Activated CD4-positive, alpha-beta T cell treated with anti-CD3 and anti-CD28 coated beads, Interleukin-2, amount 10 ng/mL, durations not matched to agents 7 days and 5 days (primary cell): ENCODE results near the gene ZNF511. TPM values are rescaled to one million over a fixed set of nuclear protein-coding genes. Genes with fewer than 3 reads are reported as not detected.
A peak's percentile ranks its signal among the peaks of the same experiment; 100 is the strongest.

ENCODE experiments used
- CTCF ChIA-PET: fragments of 350-600 bp; sonication (Branson Sonifier 250); formaldehyde crosslinking; loops from one replicate; lab custom pipeline; 2021; ENCODE audit warnings: antibody characterized with exemption; lab: Charles Lee
- POLR2A ChIA-PET: fragments of 350-600 bp; sonication (Branson Sonifier 250); formaldehyde crosslinking; loops from one replicate; lab custom pipeline; 2021; ENCODE audit warnings: antibody characterized with exemption; lab: Charles Lee
- DNase-seq: peaks from one replicate; pipeline ENCODE4 v3.0.0-alpha.2; 2020
- H3K27ac Mint-ChIP-seq: one replicate; pipeline ENCODE4 v1.8.0; 2021; ENCODE audit warnings: mild to moderate bottlenecking, moderate library complexity, mixed read lengths
- H3K27me3 Mint-ChIP-seq: one replicate; pipeline ENCODE4 v1.8.0; 2021; ENCODE audit warnings: mixed read lengths
- H3K36me3 Mint-ChIP-seq: one replicate; pipeline ENCODE4 v1.8.0; 2021; ENCODE audit warnings: low read depth, mixed read lengths
- H3K4me1 Mint-ChIP-seq: one replicate; pipeline ENCODE4 v1.8.0; 2021; ENCODE audit warnings: mixed read lengths
- H3K4me3 Mint-ChIP-seq: one replicate; pipeline ENCODE4 v1.8.0; 2021; ENCODE audit warnings: mild to moderate bottlenecking, moderate library complexity, mixed read lengths
- H3K9me3 Mint-ChIP-seq: one replicate; pipeline ENCODE4 v1.8.0; 2021; ENCODE audit warnings: mixed read lengths
- total RNA-seq, 2 experiments: library from RNA; stranded (reverse); gene quantifications; one replicate each; pipeline ENCODE4 v1.2.3, GENCODE V29; 2021

Gene ZNF511
- total RNA-seq, 2 experiments from 2014 or later: 54.5 to 59.7 TPM

DNA sequence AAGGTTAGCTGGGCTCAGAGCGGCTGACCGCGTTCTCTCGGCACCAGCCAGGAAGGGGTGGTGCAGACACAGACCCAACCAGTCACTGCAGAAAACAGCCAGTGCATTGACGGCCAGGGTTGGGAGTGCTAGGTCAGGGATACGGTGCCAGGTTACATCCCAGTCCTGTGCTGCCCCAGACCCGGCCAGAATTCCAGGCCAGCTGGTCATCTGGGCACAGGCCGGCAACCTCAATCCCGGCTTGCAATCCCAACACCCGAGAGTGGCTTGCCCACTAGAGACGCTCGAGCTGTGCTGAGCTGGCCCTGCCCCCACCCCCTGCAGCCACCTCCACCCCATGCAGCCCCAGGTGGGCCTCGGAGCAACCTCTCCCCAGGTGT, 42.2 kb downstream of the ZNF511 start:
- ChIA-PET CTCF (no interaction called here), POLR2A (no interaction called here)
- Mint-ChIP-seq H3K4me3 (no peak overlapping the region), H3K9me3 (no peaks in the 10 kb centered on the region), H3K4me1 (peaks cover 2% of the 10 kb centered on the region), H3K27ac (no peak overlapping the region), H3K36me3 (no peaks in the 10 kb centered on the region), H3K27me3 (peaks cover 3% of the 10 kb centered on the region)
- no peak for DNase-seq

DNA sequence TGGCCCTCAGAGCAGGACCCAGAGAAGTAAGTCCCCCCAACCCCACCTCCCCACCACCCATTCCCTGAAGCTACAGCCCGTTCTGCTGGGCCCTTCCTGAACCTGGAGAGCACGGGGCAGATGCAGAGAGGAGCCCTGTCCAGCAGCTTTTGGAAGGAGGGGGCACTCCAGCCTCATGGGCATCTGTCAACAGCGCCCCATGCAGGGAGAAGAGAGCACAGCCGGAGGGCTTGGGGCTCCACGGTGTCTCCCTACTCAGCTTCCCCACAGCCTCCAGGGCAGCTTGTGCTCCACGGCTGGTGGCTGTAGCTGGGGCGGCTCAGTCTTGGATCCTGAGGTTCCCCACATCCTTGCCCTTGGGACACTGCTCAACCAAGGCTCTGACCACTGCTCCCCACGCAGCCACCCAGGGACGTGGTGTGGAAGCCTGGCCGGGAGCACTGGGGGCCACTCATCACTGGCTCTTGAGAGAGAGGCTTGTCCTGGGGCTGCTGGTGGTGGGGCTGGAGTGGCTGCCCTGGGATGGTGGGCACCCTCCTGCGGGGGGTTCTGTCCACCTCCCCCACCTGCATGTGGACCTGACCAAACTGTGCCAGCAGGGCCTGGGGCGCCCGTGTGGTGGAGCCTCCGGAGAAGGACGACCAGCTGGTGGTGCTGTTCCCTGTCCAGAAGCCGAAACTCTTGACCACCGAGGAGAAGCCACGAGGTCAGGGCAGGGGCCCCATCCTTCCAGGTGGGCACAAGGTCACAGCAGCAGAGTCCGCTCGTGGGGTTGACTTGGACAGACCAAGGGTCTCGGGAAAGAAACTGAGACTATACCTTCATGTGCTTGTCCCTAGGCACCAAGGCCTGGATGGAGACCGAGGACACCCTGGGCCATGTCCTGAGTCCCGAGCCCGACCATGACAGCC, 42.9 kb downstream of the ZNF511 start:
- H3K27me3 Mint-ChIP-seq: peaks cover 3% of the 10 kb centered on the region
- no peak overlapping the region for H3K27ac Mint-ChIP-seq
- no peak overlapping the region for H3K4me3 Mint-ChIP-seq
- ChIA-PET CTCF (no interaction called here), POLR2A (no interaction called here)
- H3K9me3 Mint-ChIP-seq: no peaks in the 10 kb centered on the region
- DNase-seq: no peak
- no peaks in the 10 kb centered on the region for H3K36me3 Mint-ChIP-seq
- peaks cover 5% of the 10 kb centered on the region for H3K4me1 Mint-ChIP-seq

DNA sequence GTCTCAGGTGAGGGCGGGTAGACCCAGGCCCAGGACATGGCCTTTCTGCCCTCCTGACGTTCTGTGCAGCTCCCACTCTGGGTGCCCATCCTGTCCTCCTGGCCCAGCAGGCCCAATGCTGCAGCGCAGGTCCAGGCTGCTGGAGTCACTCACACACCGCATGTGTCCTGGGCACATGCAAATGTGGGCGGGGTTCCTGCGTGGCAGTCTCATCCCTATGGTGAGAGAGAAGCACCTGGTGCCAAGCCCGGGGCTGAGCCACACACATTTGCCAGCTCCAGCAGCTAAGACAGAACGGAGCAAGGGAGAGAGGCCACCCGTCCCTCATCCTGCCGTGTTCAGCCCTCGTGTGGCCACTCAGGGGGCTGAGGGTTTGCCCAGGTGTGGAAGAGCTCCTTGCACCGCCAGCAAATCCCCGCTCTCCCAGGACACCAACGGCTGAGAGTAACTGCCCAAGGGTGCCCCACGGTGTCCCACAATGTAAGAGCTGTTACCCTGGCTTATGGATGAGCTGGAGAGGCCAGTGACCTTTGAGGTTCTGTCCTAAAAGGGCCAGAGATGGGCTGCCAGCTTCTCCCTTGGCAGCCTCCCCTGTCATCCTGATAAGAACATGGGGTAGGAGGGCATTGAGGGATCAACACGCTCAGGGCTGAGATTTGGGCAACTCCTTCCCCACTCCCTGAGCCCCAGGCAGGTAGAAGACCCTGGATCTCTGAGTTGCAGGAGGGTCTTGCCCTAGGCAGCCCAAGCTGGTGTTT, 44.7 kb downstream of the ZNF511 start:
- no peak overlapping the region for H3K27ac Mint-ChIP-seq
- peaks cover 5% of the 10 kb centered on the region for H3K4me1 Mint-ChIP-seq
- peaks cover 3% of the 10 kb centered on the region for H3K27me3 Mint-ChIP-seq
- H3K4me3 Mint-ChIP-seq: no peak overlapping the region
- H3K9me3 Mint-ChIP-seq: no peaks in the 10 kb centered on the region
- no peaks in the 10 kb centered on the region for H3K36me3 Mint-ChIP-seq
- POLR2A ChIA-PET: no interaction called here
- CTCF ChIA-PET: interaction anchor here (0.9 kb wide), 1 partner anchor 24 kb away, joined by 4 read pairs; no protein-coding TSS in a partner anchor
- no peak for DNase-seq

DNA sequence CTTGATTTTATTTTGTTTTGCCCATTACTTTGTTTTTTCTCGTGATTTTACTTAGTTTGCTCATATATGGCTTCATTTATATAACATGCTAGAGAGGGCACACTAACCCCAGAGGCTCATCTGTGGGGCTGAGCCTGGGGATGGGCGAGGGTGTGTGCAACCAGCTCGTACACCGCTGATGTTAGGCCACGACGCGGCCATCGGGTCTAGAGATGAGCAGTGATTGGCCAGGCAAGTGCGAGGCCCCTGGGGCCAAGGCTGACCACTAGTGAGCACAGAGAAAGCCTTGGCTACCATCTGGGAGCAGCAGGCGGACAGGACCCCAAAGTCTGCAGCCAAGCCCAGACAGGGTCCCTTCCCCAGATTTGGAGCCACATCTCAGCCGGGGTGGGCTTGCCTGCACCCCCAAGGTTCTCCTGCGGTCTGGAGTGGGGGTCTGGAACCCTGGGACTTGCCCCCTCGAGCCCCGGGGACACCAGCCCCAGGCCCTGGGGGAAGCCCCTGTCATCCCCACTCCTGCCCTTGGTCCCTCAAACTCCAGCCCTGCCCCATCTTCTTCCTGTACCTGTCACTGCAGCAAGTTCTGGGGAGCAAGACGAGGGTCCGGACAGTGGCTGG, 45.4 kb downstream of the ZNF511 start:
- no peaks in the 10 kb centered on the region for H3K36me3 Mint-ChIP-seq
- ChIA-PET CTCF (interaction anchor here (0.9 kb wide), 1 partner anchor 24 kb away, joined by 4 read pairs; no protein-coding TSS in a partner anchor), POLR2A (no interaction called here)
- peaks cover 2% of the 10 kb centered on the region for H3K27me3 Mint-ChIP-seq
- no peak overlapping the region for H3K27ac Mint-ChIP-seq
- H3K9me3 Mint-ChIP-seq: no peaks in the 10 kb centered on the region
- H3K4me3 Mint-ChIP-seq: no peak overlapping the region
- H3K4me1 Mint-ChIP-seq: peaks cover 5% of the 10 kb centered on the region
- no peak for DNase-seq

DNA sequence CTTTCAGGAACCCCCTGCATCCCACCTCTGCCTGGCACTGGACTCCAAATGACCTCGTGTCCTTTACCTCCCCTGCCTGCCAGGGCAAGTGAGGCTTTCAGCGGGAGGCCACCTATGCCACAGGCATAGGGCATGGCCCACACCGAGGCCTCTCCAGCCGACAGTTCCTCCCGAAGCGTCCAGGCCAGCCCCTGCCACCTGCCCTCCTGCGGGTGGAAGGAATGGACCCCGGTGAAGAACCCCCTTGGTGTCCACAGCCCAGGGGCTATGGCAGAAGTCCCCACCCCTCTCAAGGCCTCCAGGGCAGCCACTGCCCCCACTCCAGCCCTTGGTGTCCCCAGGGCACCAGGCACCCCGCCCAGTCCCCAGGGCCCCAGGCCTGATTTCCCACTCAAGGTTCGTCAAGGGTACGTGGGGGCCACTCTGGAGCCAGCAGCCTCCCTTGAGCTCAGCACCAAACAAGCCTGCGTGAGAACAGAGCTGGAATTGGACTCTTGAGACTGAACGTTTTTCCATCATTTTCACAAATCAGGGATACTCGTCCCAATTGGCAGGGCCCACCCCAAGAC, 46.0 kb downstream of the ZNF511 start:
- no peak overlapping the region for H3K4me3 Mint-ChIP-seq
- POLR2A ChIA-PET: no interaction called here
- H3K36me3 Mint-ChIP-seq: no peaks in the 10 kb centered on the region
- CTCF ChIA-PET: interaction anchor here (0.9 to 1.3 kb wide), 2 partner anchors 25 to 83 kb away, joined by 3 to 5 read pairs; no protein-coding TSS in a partner anchor
- no peaks in the 10 kb centered on the region for H3K27me3 Mint-ChIP-seq
- no peak overlapping the region for H3K27ac Mint-ChIP-seq
- H3K9me3 Mint-ChIP-seq: no peaks in the 10 kb centered on the region
- H3K4me1 Mint-ChIP-seq: peaks cover 3% of the 10 kb centered on the region
- DNase-seq: no peak

DNA sequence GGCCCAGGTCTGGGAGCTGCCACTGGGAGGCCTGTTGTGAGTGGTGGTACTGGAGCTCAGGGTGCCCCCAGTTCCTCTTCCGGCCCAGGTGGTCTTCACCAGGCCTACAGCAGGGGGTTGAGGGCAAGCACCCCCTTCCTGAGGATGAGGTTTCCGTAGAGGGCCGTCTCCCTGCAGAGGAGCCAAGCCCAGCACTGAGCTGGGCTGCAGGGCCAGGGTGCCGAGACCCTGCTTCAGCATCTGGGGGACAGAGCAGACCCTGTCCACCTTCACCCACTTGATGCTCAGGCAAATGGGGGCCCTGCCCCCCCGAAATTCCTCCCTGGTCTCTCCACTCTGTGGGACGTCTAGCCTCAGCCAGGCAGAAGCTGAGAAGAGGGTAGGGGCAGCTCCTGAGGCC, 46.6 kb downstream of the ZNF511 start:
- peaks cover 3% of the 10 kb centered on the region for H3K4me1 Mint-ChIP-seq
- H3K9me3 Mint-ChIP-seq: no peaks in the 10 kb centered on the region
- H3K4me3 Mint-ChIP-seq: no peak overlapping the region
- H3K36me3 Mint-ChIP-seq: no peaks in the 10 kb centered on the region
- H3K27ac Mint-ChIP-seq: no peak overlapping the region
- no peaks in the 10 kb centered on the region for H3K27me3 Mint-ChIP-seq
- ChIA-PET POLR2A (no interaction called here), CTCF (interaction anchor here (0.9 to 1.3 kb wide), 2 partner anchors 26 to 82 kb away, joined by 3 to 5 read pairs; no protein-coding TSS in a partner anchor)
- no peak for DNase-seq

DNA sequence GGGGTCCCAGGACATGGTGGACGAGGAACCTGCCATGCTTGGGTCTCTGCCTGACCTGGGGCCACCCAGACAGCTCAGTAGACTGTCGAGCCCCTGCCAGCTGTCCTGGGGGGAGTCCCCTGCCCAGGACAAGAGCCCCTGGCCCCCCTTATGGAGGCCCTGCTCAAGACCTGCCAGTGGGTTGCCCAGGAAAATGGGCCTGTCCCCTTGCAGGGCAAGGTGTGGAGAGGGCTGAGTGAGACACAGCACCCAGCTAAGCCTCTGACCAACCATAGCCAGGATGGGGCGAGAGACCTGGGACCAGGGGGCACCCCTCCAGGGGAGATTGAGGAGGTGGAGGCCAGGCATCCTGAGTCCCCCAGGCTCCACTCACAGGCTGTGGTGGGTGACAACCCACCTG, 47.3 kb downstream of the ZNF511 start:
- POLR2A ChIA-PET: no interaction called here
- CTCF ChIA-PET: interaction anchor here (1.0 to 1.3 kb wide), 2 partner anchors 26 to 27 kb away, joined by 5 read pairs; no protein-coding TSS in a partner anchor
- Mint-ChIP-seq H3K27ac (no peak overlapping the region), H3K9me3 (no peaks in the 10 kb centered on the region), H3K27me3 (no peaks in the 10 kb centered on the region), H3K4me3 (peak overlapping the region; percentile 51), H3K36me3 (no peaks in the 10 kb centered on the region), H3K4me1 (peaks cover 3% of the 10 kb centered on the region)
- DNase-seq: no peak

DNA sequence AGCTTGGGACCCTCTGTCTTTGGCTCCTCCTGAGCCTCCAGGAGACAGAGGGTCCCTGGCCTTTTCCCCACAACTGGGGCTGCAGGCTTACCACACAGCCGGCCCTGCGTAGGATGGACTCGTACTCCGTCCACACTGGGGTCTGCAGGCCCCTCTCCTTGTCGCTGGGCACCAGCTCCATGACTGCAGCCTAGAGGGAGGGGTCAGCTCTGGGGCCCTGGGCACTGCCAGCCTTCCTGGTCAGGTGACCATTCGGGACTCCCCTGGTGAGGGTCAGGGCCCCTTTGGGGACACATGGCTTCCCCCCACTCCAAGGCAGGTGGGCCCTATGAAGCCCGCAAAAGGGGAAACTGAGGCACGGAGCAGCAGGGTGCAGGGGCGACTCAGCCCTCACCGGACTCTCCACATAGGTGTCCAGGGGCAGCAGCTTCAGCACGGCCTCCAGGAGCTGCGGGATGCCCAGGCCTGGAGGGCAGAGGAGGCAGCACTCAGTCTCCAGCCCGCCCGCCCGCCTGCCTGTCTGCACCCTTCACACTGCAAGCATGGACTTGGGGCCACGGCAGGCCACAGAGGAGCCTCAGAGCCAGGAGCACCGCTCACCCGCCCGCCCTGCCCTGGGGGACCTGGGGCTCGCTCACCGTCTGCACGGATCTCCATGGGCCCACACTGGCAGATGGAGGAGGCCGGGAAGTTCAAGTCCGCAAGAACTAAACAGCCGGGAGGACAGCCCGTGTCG, 48.0 kb downstream of the ZNF511 start:
- H3K36me3 Mint-ChIP-seq: no peaks in the 10 kb centered on the region
- H3K4me1 Mint-ChIP-seq: peaks cover 3% of the 10 kb centered on the region
- ChIA-PET POLR2A (no interaction called here), CTCF (interaction anchor here (0.7 to 1.0 kb wide), 2 partner anchors 10 to 27 kb away, joined by 3 to 5 read pairs; no protein-coding TSS in a partner anchor)
- H3K9me3 Mint-ChIP-seq: no peaks in the 10 kb centered on the region
- H3K27me3 Mint-ChIP-seq: no peaks in the 10 kb centered on the region
- peak overlapping the region; percentile 73 for H3K4me3 Mint-ChIP-seq
- no peak for DNase-seq
- no peak overlapping the region for H3K27ac Mint-ChIP-seq

DNA sequence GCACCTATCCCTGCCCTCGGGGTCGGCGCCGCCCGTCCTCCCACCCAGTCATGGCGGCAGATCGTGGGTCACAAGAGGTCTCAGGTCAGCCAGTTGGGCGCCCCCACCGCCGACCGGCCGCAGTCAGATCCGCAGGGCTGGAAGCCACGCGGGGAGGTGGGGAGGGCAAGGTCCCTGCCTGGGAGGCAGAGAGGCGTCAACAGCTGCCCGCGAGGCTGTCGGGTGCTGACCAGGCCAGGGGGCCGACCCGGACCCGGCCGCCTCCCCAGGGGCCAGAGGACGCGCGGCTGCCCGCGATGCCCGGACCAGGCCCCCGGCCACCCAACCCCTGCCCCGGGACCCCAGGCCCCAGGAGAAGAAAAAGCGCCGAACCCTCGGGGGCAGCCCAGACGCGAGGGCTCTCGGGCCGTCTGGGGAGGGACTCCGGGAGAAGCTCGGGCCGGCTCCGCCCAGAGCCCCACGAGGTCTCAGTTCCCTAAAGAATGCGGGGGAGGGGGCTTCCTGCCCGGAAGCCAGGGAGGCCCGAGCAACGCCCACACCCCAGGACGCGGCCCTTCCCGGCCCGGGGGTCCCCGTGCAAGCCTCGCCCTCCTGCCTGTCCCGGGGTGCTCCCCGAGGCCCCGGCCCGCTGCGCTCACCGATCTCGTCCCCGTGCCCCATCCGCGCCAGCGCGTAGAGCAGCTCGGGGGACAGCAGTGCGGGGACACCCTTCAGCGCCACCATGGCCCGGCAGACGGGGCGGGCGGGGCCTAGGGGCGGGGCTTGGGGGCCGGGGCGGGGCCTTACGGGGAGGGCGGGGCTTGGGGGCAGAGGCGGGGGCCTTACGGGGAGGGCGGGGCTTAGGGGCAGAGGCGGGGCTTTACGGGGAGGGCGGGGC, 48.8 kb downstream of the ZNF511 start, which contains the start of gene FUOM:
Gene FUOM (minus strand): TSS at position 735 of the 877 bp plus-strand sequence. CDS start 12 bp downstream, at position 723.
- Mint-ChIP-seq H3K4me3 (peak within 1 kb of the TSS; percentile 73), H3K27me3 (no peaks in the 10 kb centered on the region), H3K9me3 (no peaks in the 10 kb centered on the region), H3K27ac (peak within 1 kb of the TSS; percentile 77), H3K4me1 (peaks cover 3% of the 10 kb centered on the region), H3K36me3 (no peaks in the 10 kb centered on the region)
- ChIA-PET CTCF (interaction anchor here (0.7 to 0.9 kb wide), 2 partner anchors 10 to 28 kb away, joined by 3 read pairs; no protein-coding TSS in a partner anchor), POLR2A (no interaction called here)
- peak; percentile 73 for DNase-seq

DNA sequence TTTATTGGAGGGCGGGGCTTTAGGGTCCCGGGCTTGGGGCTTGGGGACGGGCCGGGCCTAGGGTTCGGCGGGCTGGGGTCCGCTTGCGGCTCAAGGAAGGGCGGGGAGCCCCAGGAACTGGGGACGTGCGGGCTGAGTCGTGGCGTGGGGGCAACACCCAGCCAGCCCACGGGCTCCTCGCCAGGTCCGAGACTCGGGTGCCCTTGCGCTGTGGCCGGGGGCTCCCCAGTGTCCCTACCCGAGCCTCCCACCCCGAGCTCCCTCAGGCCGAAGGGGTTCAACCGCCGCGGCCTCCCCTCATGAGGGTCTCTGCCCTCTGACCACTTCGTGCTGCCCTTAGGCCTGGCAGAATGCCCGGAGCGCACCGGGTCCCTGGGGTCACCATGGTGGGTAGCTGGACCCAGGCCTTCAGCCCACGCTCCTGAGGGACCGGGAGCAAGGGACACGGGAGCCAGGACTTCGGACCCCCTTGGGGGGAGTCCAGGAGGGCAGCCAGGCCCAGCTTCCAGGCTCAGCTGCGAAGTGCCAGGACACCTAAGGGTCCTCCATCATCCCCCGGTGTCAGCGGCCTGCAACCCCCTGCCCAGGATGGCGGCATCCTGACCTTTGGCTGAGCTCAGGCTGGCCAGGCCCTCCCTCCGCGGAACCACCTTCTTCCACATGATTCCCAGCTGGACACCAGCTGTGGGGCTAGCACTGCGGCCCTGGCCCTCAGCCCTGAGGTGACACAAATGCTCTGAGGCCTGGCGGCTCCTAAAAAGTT, 49.6 kb downstream of the ZNF511 start:
- POLR2A ChIA-PET: no interaction called here
- H3K36me3 Mint-ChIP-seq: peaks cover 2% of the 10 kb centered on the region
- H3K4me1 Mint-ChIP-seq: peaks cover 3% of the 10 kb centered on the region
- H3K9me3 Mint-ChIP-seq: no peaks in the 10 kb centered on the region
- H3K27me3 Mint-ChIP-seq: no peaks in the 10 kb centered on the region
- no peak overlapping the region for H3K27ac Mint-ChIP-seq
- CTCF ChIA-PET: interaction anchor here (0.9 to 1.3 kb wide), 2 partner anchors 29 kb away, joined by 3 read pairs; no protein-coding TSS in a partner anchor
- H3K4me3 Mint-ChIP-seq: peak overlapping the region; percentile 19
- DNase-seq: no peak
